Skin epidermis (tissue), 12 donors: Measurements from ENCODE around the gene WNT16.
"Not testable (repeated sequence)": the region's sequence is repeated elsewhere in the genome, so short reads cannot be mapped to it uniquely, and the experiment has no call there.

Source experiments
- H3K27ac ChIP-seq, 21 experiments: fragments of 200-600 bp; sonication (generic) in 11 of 21; one replicate each; pipeline ENCODE4 v1.5.0; 2020; ENCODE audit warnings: mild to moderate bottlenecking in 3 of 21, inconsistent platforms in 2 of 21, moderate library complexity in 2 of 21
- H3K4me3 ChIP-seq, 7 experiments: fragments of 200-600 bp; sonication (generic) in 2 of 7; one replicate each; pipeline ENCODE4 v1.5.0; 2020; ENCODE audit warnings: inconsistent platforms in 2 of 7, mild to moderate bottlenecking in 2 of 7, moderate library complexity in 1 of 7

Gene WNT16, protein sequence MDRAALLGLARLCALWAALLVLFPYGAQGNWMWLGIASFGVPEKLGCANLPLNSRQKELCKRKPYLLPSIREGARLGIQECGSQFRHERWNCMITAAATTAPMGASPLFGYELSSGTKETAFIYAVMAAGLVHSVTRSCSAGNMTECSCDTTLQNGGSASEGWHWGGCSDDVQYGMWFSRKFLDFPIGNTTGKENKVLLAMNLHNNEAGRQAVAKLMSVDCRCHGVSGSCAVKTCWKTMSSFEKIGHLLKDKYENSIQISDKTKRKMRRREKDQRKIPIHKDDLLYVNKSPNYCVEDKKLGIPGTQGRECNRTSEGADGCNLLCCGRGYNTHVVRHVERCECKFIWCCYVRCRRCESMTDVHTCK

GRCh38 chr7:121328508-121329190, at the start of gene WNT16:
Gene WNT16, plus strand, starts transcription at chr7:121329000. Its CDS starts 293 bp downstream, at chr7:121329293.
- Histone ChIP-seq H3K27ac (peak within 1 kb of the TSS in 9 of 21 experiments; percentile 5 to 69 (median 49)), H3K4me3 (peak within 1 kb of the TSS; percentile 9 to 49 (median 33))

- Histone ChIP-seq H3K4me3 (no peak overlapping the region), H3K27ac (peak overlapping the region in 1 of 21 experiments; percentile 55)
Observed at GRCh38 chr7:121279060-121279620, 49.7 kb upstream of the WNT16 start.

DNA sequence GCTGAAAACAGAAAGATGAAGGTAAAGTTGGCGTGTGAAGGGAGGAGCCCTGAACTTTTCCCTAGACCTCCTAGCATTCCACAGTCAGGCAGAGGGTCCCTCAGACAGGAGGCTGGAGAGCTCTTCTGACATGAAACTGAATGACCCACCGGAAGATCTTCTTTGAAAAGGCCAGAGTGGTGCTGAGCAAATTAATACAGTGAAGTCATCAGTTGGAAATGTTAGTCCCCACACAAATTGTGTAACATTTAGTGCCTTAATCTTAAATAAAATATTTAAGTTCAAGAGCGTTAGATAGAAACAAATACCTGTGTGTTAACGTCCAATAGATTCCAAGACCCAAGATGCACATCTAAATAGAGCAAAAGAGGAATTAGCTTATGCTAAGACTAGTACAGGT, 49.0 kb upstream of the WNT16 start:
- H3K27ac ChIP-seq, result peak overlapping the region in 1 of 21 experiments; percentile 55

DNA sequence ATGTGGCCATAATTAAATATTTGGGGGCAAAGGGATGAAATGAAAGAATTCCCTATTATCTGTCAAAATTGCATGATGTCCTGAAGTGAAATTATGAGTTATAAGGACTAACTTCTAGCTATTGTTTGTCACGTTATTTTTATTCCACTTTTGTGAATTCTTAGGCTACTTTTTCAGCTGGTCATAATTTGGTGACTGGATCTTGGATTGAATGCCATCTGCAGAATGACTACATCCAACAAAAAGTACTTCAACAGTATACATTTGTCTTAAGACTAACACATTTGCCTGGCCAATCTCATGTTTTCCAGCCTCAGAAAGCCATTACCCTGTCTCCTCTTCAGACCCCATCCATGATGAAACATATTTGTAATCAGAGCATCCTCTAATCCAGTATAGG, 48.1 kb upstream of the WNT16 start:
- Histone ChIP-seq H3K4me3 (no peak overlapping the region), H3K27ac (no peak overlapping the region)

More for the DNA sequence above, 49.0 kb upstream of the WNT16 start:
- no peak overlapping the region for H3K4me3 ChIP-seq

DNA sequence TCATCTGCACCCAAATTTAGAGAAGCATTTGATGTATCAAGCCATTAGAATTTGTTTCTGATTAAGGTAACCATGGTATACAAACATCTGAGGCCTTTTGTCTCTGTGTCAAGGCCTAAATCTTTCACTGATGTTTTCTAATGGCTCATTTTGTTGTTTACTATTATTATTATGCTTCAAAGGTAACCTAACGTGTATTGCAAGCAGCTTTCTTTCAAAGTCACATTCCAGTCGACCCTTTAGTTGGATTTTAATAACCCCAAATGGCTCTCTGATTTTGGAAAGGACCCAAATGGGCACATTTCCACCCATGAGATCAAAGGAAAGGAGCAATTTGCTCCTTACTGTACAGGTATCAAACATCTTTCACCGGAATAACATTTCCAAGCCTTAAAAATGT, 46.7 kb upstream of the WNT16 start:
- Histone ChIP-seq H3K27ac (no peak overlapping the region), H3K4me3 (no peak overlapping the region)

GRCh38 chr7:121285066-121285667, 43.6 kb upstream of the WNT16 start:
- H3K27ac ChIP-seq, result no peak overlapping the region

GRCh38 chr7:121286186-121286585, 42.6 kb upstream of the WNT16 start:
- no peak overlapping the region for H3K27ac ChIP-seq
- no peak overlapping the region for H3K4me3 ChIP-seq

More at GRCh38 chr7:121285066-121285667, 43.6 kb upstream of the WNT16 start:
- no peak overlapping the region for H3K4me3 ChIP-seq

DNA sequence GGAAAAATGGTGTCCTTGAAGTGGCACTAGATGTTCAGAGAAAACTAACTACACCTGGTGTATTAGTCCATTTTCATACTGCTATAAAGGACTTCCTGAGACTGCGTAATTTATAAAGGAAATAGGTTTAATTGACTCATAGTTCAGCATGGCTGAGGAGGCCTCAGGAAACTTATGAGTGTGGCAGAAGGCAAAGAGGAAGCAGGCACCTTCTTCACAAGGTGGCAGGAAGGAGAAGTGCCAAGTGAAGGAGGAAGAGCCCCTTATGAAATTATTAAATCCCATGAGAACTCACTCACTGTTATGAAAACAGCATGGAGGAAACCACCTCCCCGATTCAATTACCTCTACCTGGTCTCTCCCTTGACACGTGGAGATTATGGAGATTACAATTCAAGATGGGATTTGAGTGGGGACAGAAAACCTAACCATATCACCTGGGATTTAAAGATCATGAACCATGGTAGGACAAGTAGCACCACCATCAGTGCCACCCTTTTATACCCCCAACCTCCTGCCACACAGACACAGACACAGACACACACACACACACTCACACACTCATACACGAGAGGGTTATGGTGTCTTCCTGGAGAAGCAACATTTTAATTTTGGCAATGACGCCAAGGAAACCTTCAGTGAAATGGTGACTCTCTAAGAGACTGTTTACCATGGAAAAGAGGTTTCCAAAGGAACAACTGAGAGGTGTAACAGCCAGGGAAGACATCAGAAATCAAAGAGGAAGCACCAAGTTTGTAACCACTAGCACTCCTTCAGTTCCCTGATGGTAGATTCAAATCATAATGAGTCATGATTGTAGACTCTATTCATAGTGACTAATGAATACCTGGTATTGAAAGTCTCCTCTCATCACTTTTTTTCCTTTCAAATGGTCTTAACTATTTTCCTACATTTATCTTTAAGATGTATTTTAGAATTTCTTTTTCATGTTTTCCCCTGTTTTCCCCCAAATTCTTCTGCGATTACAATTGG, 41.8 kb upstream of the WNT16 start:
- no peak overlapping the region for H3K27ac ChIP-seq
- no peak overlapping the region for H3K4me3 ChIP-seq

DNA sequence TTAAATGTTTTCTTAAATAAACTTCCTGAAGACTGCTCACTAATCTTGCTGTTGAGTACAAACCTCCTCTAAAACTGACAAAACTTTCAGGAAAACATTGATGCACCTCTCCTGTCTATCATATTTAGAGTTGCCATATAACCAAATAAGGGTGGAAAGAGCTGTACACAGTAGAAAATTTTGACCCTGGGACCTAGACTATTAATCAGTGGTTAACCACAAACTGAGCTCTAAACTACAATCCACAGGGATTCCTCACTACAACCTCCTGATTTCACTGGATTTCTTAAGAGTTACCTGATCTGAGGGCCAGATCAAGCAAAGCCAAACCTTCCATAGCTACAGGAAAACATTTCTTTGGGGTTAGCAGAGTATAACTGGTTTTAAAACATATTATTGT, 39.9 kb upstream of the WNT16 start:
- Histone ChIP-seq H3K4me3 (no peak overlapping the region), H3K27ac (no peak overlapping the region)

GRCh38 chr7:121289930-121290329, 38.9 kb upstream of the WNT16 start:
- H3K27ac ChIP-seq, H3K4me3 ChIP-seq: not testable (repeated sequence)

- no peak overlapping the region for H3K27ac ChIP-seq
- H3K4me3 ChIP-seq, result no peak overlapping the region
Observed at GRCh38 chr7:121294448-121294992, 34.3 kb upstream of the WNT16 start.

GRCh38 chr7:121297843-121298242, 31.0 kb upstream of the WNT16 start:
- Histone ChIP-seq H3K27ac (no peak overlapping the region), H3K4me3 (no peak overlapping the region)

DNA sequence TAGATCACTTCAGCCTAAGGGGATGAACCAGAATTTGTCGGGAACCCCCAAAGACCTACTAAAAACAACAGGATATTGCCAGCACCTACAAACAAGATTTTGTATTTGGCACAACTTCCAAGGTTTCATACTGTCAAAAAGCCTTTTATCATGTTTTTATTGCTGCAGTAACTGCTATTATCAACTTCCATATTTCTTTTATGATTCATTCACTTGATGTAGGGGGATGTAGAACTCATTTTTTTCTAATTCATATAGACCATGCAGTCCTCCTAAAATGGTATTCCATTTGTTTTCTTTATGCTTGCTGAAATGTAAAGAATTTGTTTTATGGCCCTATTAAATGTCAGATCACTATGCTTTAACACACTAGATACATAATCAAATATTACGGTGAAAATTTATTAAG, 30.0 kb upstream of the WNT16 start:
- no peak overlapping the region for H3K27ac ChIP-seq
- no peak overlapping the region for H3K4me3 ChIP-seq

DNA sequence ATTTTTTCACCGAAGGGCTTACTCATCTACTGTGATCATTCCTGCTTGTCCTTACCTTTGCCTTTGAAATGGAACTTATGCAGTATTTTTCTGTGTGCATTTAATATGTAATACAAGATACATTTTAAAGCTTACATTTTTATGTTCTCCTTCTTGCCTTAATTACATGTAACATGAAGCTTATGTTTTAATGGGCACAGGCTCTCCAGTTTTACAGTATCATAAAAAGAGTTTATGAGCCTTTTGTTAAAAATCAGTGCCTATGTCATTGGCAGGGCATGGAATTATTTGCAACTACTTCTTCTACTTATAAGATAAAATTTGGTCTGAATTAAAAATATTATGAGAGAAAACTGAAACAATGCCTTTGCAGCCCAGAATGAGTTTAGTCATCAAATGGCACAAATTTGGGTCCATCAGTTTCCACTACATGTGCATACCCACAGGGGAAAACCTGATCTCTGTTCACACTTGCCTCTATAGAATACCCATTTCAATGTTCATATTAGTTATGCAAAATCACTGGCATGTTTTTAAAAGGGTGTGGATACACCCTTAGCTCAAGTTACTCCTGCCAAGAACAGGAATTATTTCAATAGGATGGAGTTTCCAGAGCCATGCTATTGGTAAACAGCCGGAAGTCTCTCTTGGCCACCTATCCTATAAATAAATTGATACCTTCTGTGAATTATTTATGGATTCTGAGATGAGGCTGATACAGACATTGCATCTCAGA, 27.9 kb upstream of the WNT16 start:
- H3K4me3 ChIP-seq, result no peak overlapping the region
- peak overlapping the region in 5 of 21 experiments; percentile 4 to 69 (median 36) for H3K27ac ChIP-seq

DNA sequence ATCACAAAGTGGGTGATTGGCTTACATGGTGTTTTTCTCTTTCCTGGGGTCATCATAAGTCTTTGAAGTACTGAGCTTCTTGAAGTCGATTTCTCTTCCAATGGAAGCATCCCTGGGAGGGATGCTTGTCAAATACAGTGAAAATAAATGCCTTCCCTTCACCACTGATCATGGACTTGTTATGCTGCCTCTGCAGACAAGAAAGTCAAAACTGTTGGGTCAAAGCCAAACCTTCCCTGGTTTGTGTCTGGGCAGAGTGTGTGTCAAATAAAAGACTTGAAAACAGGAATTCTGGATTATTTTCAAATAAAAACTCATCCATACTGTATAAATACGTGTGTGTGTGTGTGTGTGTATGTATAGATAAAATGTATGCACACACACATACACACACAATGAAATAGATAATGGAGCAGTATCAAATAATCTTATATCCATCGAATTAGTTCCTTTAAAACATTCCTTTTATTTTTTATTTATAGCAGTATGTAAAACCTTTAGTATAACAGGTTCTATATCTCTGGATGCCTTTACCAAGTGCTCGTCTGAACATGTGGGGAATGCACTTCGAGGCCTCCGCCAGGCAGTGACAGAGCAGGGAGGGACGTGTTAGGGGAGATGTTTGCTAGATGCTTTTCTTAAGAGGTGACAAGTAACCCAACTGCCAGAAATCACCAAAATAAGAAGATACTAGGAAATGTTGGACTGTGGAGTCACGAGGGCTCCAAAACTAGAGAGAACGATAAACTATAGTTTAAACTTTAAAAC, 27.2 kb upstream of the WNT16 start:
- Histone ChIP-seq H3K4me3 (no peak overlapping the region), H3K27ac (peak overlapping the region in 12 of 21 experiments; percentile 4 to 77 (median 44))

DNA sequence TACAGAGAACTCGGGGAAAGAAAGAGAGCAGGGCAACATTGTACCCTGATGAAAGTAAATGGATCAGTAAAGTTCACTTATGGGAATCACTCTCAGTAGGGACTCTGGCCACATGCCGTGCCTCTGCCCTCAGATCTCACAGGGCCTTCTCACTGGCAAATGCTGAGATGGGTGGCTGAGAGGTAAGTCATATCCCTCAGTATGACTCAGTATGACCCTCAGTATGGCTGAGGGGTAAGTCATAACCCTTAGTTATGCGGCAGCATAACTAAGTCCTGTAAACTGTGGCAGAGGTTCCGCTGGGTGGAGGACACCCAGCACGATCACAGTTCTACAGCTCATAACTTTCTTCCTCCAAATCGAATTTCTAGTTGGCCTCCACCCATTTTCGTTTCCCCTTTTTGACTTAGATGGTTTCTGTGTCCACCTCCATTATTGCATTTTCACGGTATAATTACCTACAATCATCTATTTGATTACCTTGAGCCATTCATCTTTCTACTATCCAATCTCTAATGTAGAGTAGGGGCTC, 26.5 kb upstream of the WNT16 start:
- no peak overlapping the region for H3K4me3 ChIP-seq
- H3K27ac ChIP-seq, result peak overlapping the region in 13 of 21 experiments; percentile 4 to 77 (median 45)

DNA sequence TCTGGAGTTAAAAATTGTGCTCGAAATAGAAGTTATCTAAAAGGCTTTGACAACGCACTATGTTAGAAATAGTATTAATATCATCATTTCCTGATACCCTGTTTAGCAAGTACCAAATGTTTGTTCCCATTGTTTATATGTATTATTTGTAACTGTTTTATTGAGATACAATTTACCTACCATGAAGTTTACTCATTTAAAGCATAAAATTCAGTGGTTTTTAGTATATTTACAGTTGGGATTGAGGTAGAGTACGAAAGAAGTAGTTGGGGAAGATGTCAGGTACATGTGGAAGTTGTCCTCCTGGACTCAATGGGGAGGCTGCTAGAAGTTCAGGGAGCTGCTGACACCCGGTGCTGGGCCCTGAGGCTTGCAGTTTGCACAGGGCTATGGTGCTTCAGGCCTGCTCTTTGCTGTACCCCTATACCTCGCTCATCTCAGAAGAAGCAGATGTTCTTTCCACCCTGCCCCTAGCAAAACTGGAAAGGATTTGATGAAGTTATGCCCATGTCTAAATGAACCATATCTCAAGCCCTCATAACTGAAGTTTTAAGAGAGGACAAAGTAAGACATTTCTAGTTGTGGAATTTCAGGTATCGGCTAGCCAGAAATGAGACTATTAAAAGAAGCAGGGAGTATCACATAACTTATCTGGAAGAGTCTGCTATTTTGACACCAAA, 25.2 kb upstream of the WNT16 start:
- Histone ChIP-seq H3K27ac (no peak overlapping the region), H3K4me3 (no peak overlapping the region)
